ENCODE measurements around the gene B3GLCT.

Gene B3GLCT

DNA sequence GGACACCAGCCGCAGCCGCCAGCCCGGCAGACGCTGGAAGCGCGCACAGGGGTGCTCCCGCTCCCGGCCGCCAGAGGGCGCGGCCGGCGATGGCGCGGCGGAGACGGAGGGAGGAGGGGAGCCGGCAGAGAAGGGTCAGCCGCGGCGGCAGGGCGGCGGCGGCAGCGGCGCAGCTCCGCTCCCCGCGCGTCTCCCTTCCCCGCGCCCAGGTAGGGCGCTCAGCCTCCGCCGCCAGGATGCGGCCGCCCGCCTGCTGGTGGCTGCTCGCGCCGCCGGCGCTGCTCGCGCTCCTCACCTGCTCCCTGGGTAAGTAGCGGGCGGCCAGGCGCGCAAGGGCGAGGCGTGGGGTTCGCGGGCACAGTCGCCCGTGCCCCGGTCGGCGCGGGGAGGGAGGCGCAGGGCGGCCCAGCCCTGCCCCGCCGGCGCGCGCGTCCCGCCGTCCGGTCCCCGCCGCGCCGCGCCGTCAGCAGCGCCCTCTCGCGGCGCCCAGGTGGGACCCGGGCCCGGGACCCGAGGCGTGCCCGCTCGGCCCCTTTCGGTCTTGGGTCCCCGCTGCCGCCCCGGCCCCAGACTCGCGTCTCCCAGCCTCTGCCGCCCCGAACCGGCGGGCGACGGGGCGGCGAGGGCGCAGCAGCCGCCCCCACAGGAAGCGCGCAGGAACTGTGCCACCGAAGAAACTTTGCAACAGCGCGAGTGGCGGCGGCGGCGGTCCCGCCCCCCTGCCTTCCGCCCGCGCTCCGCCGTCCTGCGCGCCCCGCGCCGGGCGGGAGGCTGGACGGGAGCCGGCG, at the start of gene B3GLCT:
TSS of gene B3GLCT (plus strand) at position 127 of the 788 bp plus-strand sequence. CDS start at position 237, 110 bp downstream.
- TF ChIP-seq GATA2 (IDR thresholded peaks at IDR 0.05; ENCODE audit: low read depth, low read length) (no peak), GATA3 (IDR thresholded peaks at IDR 0.05; ENCODE audit: low read depth, low read length) (no peak)

DNA sequence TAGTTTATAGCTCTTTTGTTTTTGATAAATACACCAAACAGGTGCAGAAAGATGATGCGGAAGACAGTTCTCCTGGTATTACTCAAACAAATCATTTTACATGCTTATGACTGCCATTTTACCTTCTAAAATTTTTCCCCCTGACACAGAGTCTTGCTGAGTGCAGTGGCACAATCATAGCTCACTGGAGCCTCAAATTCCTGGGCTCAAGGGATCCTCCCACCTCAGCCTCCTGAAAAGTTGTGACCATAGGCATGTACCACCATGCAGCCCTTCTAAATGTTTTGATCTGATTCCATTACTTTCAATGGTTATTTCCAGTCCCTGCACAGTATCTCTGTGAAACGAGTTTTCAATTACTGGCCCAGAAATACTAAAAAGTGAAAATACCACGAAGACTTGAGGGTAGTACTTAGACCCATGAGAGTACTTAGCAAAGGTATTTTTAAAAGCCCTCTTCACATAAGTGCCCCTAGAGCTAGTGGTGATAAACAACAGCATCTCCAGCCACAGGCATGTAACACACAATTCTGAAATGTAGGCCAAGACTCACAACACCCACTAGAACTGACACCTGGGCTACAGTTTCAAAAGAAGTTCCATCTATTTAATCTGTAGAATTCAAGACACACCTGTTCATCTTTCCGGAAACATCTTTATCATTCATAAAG, 49.3 kb upstream of the B3GLCT start:
- TF ChIP-seq GATA3 (IDR thresholded peaks at IDR 0.05; ENCODE audit: low read depth, low read length) (no peak), GATA2 (IDR thresholded peaks at IDR 0.05; ENCODE audit: low read depth, low read length) (no peak)

DNA sequence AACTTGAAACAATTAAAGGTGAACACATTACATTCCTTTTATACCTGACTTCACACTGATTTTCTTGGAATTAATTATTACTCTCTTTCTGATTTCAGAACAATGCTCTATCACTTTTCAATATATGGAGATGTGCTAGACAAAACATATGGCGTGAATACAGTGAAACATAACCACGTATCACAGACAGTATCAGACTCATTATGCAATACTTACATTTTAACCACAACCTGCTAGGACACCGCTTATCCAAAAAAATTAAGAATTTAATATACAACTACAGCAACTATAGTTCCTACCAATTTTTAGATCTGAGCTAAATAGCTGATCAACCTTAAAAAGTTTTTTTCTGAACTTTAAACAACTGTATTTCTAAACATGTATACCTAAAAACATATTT, 47.9 kb upstream of the B3GLCT start:
- TF ChIP-seq GATA2 (IDR thresholded peaks at IDR 0.05; ENCODE audit: low read depth, low read length) (no peak), GATA3 (IDR thresholded peaks at IDR 0.05; ENCODE audit: low read depth, low read length) (no peak)

DNA sequence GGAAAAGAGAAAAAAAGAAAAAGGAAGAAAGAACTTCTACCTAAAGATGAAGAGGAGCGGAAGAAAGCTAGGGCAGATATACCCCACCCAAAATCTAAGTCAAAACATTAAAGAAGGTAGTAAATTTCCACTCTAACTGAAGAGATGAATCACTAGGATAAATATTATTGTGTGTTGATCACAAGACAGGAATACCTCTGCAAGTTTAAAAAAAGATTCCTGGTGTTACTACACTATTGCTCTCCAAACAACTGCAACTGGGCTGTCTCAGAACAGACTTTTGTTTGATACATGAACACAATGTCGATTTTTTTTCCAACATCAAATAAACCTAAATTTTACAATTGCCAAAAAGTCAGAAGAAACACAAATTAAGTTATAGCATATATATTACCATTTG, 44.8 kb upstream of the B3GLCT start:
- TF ChIP-seq GATA3 (IDR thresholded peaks at IDR 0.05; ENCODE audit: low read depth, low read length) (no peak), GATA2 (IDR thresholded peaks at IDR 0.05; ENCODE audit: low read depth, low read length) (no peak)

DNA sequence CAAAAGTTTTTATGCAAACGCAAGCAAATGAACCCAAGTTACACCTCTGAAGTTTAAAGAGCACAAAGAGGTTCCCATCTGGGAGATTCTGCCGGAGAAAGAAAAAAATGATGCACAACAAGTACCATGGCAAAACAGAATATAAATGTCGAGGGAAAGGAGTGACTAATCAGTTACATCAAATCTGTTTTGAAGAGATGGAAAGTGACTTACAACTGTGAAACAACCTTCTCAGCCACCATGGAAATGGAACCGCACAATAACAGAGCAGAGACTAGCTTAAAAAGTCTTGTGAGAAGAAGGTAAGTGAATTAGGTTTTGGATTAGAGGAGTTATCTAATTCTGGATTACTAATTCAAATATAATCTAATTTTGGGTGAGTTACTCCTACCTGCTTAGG, 40.5 kb upstream of the B3GLCT start:
- TF ChIP-seq GATA2 (IDR thresholded peaks at IDR 0.05; ENCODE audit: low read depth, low read length) (no peak), GATA3 (IDR thresholded peaks at IDR 0.05; ENCODE audit: low read depth, low read length) (no peak)

DNA sequence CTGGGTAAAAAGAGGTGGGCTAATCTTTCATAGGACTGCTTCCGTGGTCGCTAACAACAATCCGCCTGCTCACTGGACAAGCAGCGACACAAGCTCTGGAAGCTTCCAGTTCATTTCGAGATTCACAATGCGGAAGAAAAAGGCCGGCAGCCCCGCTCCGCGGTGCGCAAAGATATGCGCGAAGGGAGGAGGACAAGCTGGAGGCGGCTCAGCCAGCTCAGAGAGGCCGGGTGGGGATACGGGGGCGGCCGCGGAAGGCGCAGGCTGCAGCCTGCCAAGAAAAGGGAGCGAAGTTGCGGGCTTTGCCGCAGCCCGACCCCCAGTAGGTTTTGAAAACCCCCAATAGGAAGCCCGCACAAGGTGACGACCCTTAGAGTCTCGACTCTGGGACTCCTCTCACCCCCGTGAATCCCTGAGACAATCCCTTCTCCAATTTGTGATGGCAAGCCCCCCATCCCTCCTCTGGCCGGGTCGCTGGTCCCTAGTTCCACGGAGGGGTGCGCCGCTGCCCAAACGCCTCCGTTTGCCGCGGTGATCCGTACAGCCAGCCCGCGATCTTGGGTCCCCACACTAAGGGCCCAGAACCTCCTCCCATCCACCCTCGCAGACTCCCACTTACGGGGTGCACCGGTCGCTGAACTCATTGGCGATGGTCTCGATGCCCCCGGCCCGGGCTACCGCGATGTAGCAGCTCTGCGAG, 38.8 kb upstream of the B3GLCT start:
- TF ChIP-seq GATA2 (IDR thresholded peaks at IDR 0.05; ENCODE audit: low read depth, low read length): no peak
- TF ChIP-seq GATA3 (IDR thresholded peaks at IDR 0.05; ENCODE audit: low read depth, low read length): no peak

DNA sequence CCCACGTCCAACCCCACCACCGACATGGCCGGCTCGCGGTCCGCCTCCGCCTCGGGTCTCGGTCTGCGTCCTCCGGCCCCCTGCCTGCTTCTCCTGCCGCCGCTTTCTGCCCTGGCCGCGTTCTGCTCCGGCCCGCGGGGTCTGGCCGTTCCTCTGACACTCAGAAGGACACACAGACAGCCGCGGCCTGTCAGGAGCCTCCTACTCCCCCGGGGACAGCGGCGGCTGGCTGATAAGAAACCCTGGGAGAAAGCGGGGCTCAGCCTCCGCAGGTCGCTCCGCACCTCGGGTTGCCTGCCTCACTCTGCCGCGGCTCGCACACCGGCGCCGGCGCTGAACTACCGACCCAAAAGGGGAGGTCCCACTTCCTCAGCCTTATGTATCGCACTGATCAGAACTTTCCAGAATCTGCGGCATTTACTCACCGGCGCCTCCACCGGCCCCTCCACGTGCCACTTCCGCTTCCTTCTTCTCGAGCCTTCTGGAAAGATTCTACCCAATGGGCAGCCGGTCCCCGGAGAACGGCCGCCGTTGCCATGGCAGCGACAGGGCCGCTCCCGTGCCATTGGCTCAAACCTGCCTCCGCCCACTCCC, 38.1 kb upstream of the B3GLCT start, which contains the start of gene HSPH1:
TSS of gene HSPH1 (minus strand) at position 348 of the 594 bp plus-strand sequence. CDS start at position 26, 322 bp downstream.
- no peak for TF ChIP-seq GATA3 (IDR thresholded peaks at IDR 0.05; ENCODE audit: low read depth, low read length)
- no peak; the same call in 1 of the 2 replicates for TF ChIP-seq GATA2 (IDR thresholded peaks at IDR 0.05; ENCODE audit: low read depth, low read length)

DNA sequence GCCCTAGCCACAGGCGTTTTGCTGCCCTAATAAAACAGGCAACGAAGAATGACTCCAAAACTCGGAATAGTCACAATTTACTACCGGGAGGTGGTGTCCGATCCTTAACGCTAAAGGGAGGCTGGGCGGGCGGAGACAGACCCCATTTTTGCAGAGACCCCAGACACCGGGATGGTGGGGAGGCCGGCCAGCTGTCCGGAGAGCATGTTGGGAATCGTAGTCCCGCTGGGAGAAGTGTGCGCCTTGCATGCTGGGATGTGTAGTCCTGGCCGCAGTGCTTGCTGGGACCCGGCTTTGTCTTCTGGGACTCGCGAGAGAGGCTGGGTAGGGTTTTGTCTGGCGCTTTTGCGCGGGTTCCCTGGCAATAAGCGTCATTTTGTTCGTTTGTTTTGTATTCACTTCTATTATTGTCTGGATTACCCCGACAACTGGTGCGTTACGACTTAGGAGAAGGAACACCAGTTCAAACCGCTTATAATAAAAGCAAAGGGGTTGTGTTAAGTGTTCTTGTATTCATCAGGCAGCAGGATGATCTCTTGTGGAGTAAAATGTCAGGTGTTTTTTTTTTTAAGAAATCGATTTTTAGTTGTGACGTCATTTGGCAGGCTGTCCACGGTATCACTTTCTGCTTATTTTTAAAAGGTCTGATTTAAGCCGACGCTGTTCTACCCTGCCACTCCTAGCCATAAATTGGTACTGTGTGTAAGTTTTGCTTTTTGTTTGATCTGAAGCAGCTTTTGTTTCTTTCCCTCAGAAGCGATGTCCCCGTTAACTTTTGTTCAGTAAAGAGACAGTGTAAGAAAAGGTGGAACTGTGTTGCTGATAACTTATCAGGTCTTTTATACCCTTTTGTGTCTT, 37.4 kb upstream of the B3GLCT start:
- TF ChIP-seq GATA2 (IDR thresholded peaks at IDR 0.05; ENCODE audit: low read depth, low read length) (no peak), GATA3 (IDR thresholded peaks at IDR 0.05; ENCODE audit: low read depth, low read length) (no peak)

DNA sequence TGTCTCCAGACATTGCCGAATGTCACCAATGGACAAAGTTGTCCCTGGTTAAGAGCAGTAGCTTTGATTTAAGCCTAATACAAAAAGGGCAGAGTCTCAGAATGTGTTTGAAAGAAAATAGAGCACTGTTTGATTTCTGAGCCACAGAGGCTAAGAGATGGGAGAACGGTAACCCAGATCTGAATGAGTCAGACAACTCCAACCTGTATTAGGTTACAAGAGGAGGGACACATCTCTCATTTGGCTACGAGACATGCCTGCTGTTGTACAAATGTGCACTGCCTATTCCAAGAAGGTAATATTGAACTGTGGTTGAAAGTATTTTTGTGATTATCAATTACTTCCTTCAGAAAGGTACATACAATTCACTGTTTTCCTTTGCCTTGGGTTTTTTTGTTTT, 33.2 kb upstream of the B3GLCT start:
- TF ChIP-seq GATA3 (IDR thresholded peaks at IDR 0.05; ENCODE audit: low read depth, low read length): no peak
- no peak for TF ChIP-seq GATA2 (IDR thresholded peaks at IDR 0.05; ENCODE audit: low read depth, low read length)

DNA sequence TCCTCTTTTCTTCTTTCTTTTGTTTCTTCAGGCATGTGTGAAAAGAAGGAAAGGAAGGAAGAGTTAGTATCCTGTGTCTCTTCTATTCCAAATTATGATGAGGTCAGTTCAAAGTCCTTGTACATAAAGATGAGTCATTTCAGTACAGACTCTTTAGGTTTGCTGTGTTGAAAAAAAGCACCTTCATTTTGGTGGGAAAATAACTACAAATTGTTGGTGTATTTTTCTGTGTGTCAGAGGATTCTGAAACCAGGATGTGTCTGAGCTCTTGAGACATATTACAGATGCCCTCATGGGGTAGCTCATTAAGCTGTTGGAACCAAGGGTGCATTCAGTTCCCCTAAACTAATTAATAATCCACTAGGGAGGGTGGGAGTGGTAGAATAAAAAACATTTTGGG, 32.3 kb upstream of the B3GLCT start:
- TF ChIP-seq GATA3 (IDR thresholded peaks at IDR 0.05; ENCODE audit: low read depth, low read length) (no peak), GATA2 (IDR thresholded peaks at IDR 0.05; ENCODE audit: low read depth, low read length) (no peak)

DNA sequence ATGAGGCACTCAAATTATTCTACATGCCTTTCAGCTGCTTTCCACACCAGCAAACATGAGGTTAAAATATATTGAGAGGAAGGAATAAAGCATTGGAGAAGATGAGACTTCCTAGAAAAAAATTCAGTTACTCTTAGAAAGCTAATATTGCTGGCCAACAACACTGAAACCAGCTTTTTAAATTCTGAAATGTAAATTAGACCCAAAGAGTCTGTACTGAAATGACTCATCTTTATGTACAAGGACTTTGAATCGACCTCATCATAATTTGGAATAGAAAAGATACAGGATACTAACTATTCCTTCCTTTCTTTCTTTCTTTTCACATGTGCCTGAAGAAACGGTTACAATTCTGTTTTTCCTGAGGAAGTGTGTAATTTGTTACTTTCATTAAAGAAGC, 31.6 kb upstream of the B3GLCT start:
- TF ChIP-seq GATA3 (IDR thresholded peaks at IDR 0.05; ENCODE audit: low read depth, low read length) (no peak), GATA2 (IDR thresholded peaks at IDR 0.05; ENCODE audit: low read depth, low read length) (no peak)

DNA sequence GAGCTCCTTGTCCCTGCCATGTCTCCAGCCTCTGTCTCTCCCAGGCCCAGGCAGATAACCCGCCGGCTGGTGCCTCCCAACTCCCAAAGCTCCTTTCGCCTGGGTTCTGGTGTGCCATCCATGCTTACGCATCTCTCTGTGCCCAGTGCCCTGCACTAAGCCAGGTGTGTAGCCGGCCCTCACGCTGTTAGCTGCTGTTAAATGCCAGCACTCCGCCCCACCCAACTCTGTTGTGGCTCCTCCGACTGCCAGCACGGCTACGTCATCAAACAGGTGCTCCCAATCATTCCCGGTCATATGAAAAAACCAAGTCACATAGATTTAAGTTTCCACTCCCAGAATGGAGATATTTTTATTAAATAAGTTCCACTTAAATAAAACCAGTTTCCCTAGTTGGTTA, 31.0 kb upstream of the B3GLCT start:
- TF ChIP-seq GATA2 (IDR thresholded peaks at IDR 0.05; ENCODE audit: low read depth, low read length) (no peak), GATA3 (IDR thresholded peaks at IDR 0.05; ENCODE audit: low read depth, low read length) (no peak)

DNA sequence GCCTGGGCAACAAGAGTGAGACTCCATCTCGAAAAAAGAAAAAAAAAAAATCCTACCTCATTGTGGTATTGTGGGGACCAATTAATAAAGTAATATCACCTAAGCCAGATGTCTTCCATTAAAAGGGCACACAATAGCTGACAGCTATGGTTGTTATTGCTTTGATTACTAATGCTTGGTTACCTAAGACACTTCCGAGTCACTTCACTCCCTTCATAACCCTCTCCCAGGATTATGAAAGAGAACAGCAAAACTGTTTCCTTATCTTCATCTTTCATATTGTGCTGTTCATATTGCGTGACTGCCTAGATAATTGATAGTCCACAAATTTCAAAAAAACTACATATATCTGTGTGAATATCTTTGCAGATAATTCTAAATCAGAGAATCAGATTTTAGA, 27.8 kb upstream of the B3GLCT start:
- no peak for TF ChIP-seq GATA2 (IDR thresholded peaks at IDR 0.05; ENCODE audit: low read depth, low read length)
- no peak for TF ChIP-seq GATA3 (IDR thresholded peaks at IDR 0.05; ENCODE audit: low read depth, low read length)

Measured in SH-SY5Y (cell line).